ENCODE data around the gene TTC8.
A peak's percentile ranks its signal among the peaks of the same experiment; 100 is the strongest.
"Not testable (repeated sequence)": the region's sequence is repeated elsewhere in the genome, so short reads cannot be mapped to it uniquely, and the experiment has no call there.

TTC8 gene

DNA sequence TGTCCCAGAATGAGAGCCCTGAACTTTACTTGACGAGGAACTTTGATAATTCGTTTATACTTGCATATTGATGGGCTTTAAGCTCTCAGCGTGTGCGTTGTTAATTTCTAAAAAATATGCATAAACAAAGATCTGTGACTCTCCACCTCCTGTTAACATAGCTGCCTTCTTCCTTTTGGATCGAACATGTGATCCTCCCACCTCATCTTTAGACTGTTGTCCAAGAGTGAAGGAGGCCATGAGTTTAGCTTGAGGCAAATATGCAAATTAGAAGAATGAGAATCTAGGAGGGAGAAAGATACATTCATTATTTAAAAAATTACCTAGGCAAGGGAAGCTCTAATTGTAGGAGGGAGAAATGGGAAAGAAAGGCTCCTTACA is 617 bp downstream of the TTC8 start:
- DNase-seq (ENCODE audit: low read depth) = peak; percentile 23

DNA sequence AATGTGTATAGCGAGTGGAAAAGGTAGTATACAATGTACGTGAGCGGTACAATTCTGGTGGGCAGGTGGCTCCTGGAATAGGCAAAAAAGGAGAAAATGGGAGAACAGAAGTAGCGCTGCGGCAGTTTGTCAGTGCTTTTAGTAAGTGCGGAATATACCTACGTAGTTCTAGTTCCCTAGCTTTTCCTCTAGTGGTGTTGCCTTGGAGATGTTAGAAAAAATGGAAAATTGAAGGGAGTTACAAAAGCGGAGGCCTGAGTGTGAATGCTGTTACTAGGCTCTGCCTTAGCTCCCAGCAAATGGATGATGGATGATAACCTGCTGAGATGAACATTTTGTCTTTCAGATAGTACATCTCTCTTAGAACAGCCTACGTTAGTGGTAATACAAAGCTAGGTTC is 1.1 kb downstream of the TTC8 start:
- no peak for DNase-seq (ENCODE audit: low read depth)

DNA sequence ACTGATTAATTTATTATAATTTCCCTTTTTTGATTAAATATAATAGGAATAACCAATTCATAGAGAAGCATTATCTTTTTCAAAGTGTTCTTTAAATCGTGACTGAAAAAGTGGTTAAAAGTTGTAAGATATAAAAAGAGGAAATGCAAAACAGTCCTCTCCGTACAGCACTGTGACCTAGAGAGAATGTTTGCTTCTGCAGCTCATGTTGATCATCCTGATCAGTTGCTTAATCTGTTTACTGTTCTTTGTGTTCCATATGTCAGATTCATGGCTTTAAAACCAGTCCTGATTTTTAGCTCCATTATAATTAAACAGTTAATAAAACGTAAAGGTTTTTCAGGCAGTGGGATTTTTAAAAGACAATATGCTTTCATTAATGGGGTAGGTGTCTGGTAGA is 4.7 kb downstream of the TTC8 start:
- DNase-seq (ENCODE audit: low read depth) = no peak

DNA sequence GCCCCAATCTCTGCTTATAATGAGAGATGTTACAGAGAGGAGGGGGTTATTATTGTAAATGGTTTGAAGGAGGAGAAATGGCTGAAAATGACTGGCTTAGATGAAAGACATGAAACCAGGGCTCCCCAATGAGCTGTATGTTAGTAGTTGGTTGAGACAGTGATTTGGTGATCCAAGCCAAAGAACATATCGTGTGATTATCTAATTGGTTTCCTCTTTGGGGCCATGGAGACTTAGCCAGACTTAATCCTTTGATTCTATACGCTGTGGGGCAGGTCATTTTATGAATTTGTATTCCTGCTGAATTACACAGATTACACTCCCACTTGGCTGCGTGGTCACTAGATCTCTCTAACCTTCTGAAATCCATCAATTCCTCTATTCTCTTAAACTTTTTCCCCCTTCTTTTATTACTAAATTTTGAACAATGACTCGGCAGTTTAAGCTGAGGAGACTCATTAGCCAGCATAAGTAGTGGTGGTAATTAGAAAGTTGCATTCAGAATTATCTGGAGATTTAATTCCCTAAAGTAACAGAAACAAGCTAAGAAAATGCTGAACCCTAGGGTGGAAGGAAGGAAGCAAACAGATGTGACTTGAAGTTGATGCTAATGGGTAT is 5.3 kb downstream of the TTC8 start:
- no peak for DNase-seq (ENCODE audit: low read depth)

DNA sequence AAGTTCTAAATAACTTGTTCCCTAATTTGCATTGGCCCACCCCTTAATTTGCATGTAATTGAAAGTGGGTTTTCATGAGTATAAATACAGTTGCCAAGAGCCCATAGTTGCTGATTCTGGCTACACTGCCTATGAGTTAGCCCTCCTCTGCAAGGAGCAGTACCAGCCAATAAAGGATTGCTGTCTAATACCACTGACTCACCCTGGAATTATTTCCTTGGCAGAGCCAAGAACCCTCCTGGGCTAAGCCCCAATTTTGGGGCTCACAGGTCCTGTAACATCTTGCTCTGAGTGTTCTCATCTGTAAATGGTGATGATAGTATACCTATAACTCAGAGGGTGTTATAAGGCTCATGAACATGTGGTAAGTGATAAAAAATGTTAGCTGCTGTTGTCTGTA is 6.8 kb downstream of the TTC8 start:
- peak; percentile 48 for DNase-seq (ENCODE audit: low read depth)

DNA sequence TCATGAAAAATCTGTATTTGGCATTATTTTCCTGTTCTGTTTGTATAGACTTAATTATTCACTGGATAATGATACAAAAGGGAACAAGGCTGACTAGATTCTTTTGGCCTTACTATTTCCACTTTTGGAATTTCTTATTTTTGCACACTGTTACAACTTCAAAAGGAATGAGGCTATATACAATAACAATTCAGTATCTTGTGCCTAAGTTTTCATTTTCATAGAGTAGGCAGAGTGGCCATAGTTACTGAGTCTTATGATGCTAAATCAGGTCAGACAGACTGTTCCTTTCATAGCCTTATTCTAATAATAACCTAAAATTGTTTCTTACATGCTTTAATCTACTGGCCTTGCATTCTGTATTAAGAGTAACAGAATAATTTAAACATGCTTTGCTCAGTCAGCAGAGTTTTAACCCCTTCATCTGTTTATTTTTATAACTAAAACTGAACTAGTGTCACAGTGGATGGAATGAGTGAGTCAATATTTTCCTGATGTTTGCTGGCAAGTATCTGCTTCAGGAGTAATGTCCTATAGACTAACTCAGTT is 10.5 kb downstream of the TTC8 start:
- DNase-seq (ENCODE audit: low read depth) = no peak

DNA sequence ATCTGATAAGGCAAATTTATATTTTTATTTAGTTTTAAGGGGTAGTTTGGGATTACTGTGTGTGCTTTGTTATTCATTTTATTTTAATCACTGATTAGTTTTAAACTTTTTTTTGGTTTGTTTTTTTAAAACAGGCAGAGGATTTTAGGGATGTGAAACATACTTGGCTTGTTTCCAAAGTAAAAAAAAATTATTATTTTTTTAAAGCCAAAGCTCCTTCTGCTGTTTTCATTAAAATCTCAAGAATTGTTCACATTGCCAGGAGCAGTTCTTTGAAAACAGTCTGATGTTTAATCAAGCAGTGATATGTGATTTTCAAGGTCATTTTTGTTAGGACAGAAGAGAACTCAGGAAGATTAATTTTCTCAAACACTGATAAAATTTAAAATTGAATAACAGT is 11.2 kb downstream of the TTC8 start:
- no peak for DNase-seq (ENCODE audit: low read depth)

DNA sequence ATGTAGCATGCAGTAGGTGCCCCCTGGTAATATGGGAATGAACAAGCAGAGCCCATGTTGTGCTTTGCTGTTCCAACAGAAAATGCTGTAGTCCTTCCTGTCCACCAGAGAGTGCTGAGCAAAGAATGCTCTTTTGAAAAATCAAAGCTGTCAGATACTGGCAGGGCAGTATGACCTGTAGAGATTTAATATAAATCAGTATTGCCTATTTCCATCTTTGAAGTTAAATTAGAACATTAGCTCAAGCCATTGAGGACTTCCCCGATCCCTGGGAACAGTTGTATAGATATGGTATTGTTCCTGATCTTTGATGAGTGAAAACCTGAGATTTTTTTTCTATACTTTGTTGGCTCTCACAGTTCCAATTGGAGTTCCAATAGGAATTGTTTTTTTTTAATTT is 13.0 kb downstream of the TTC8 start:
- DNase-seq (ENCODE audit: low read depth) = no peak

DNA sequence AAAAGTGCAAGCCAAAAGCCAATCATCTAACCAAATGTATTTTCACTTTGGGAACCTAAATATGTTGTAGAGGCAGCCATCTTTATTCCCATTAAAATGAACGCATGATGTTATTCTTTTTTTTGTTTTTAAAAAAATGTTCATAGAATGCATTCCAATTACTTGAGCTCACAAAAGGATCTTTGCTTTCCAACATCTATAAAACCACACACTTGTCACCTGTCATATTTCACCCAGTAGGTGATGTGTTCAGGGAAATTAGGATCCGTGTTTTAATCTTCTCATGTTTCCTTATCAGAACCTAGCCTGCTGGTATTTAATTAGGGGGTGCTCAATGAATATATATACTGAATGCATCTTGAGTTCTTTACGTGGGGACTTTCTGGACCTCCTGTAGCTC is 13.6 kb downstream of the TTC8 start:
- no peak for DNase-seq (ENCODE audit: low read depth)

DNA sequence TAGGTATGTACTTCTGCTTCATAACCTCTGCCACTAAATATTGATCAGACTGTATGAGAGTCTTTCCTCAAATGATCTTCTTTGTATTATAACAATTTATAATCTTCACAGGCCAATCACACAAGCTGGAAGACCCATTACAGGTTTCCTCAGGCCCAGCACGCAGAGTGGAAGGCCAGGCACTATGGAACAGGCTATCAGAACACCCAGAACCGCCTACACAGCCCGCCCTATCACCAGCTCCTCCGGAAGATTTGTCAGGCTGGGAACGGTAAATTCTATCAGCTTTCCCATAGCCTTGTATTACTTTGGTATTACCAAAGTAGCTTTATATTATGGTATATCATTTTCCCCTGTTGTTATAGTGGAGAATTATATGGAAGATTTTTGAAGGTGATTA is 16.5 kb downstream of the TTC8 start:
- DNase-seq (ENCODE audit: low read depth) = no peak

DNA sequence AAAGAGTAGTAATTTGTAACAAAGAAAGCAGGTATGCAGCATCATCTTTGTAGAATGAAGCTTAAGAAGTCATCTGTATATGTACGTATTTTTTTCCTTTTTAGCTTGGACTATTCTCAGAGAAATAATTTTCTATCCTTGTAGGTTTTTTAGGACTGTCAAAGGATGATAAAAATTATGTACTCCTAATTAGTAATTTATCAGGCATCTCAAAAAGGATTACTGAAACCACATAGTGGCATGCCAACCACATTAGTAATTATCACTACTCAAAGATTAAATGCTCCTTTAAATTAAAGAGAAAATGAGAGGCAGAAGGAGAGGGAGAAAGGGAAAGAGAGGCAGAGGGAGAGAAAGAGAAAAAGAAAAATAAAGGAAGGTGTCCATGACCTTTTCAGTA is 17.3 kb downstream of the TTC8 start:
- peak; percentile 57 for DNase-seq (ENCODE audit: low read depth)

DNA sequence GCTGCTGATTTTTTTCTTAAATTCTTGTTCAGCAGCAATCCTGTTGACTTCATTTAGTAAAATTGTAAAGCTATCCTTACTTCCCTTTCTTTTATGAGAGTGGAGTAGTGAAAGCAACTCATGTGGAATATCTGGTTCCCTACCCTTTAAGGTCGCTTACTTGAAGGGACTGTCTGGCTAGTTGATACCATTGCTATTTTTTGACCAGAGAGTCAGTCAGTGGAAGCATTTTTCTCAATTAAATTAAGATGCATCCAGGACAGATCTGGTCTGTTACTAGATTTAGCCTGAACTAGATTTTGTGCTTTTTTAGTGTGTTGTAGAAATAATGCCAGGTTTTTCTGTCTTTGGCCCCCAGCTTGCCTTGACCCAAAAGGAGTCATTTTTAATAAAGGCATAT is 18.0 kb downstream of the TTC8 start:
- DNase-seq (ENCODE audit: low read depth) = no peak

DNA sequence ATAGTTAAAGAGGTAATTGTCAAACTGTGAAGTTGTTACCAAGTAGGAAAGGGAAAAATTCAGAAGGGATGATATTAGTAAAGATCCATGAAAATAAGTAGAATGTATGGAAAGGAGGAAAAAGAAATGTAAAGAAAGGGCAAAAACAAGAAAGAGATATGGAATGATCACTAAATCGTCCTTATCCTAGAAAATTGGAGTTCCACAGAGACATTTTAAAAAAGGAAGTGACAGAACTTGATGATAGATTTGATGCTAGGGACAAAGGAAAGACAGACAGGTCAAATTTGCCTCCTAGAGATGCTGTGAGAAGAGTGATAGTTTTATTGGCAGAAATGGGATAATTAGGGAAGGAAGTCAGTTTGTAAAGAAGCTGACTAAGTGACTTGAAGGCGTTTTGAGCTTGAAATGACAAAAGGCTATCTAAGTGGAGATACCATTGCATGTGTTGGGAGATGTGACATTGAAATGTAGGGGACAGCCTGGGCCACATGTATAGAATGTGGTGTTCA is 20.6 kb downstream of the TTC8 start:
- DNase-seq (ENCODE audit: low read depth) = no peak

DNA sequence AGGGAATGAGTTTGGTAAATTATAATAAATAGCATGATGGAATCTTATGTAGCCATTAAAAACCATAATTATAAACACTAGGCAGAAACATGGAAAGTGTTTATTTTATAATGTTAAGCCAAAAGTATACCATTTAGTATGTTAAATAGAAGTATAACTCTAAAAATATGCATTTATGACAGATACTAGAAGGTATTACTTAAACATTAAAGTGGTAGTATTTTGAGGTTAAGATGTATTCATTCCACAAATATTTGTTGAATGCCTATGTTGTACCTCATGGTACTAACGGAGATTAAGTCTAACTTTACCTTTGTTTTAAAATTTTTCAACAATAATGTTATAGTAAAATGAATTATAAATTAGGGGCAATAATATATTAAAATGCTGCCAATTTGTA is 24.1 kb downstream of the TTC8 start:
- DNase-seq (ENCODE audit: low read depth) = peak; percentile 34

DNA sequence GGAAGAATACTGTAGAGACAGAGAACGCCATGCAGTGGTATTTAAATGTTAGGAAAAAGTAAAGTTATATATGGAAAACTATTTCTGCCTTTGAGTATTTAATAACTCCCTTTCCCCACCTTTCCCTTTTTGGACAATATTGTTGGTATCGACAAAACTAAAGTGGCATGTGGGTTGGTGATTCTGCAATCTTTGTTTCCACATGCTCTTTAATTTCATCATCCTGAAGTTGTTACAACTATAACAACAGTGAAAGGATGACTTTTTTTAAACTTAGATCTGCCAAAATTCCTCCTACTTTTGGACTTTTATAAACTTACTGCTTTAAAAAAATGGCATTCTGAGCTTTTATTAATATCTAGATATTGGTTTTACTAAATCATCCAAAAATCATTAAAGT is 25.3 kb downstream of the TTC8 start:
- DNase-seq (ENCODE audit: low read depth) = peak; percentile 41

DNA sequence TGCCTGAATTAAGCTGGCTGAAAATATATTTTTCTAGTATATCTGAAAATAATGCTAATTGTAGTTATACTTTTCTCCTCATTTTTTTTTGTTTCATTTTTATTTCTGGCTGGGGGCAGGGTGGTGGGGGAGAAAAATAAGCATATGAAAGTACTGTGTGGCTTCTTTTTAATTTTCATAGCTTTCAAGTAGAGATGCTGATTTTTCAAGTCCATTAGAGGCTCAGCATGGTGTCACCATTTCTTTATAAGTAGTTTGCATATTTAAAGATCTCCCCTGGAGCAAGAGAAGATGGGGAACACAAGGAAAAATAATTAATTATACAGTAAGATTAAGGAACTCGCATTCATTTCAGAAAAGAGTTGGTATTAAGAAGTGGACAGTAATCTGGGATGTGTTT is 27.1 kb downstream of the TTC8 start:
- DNase-seq (ENCODE audit: low read depth) = no peak

DNA sequence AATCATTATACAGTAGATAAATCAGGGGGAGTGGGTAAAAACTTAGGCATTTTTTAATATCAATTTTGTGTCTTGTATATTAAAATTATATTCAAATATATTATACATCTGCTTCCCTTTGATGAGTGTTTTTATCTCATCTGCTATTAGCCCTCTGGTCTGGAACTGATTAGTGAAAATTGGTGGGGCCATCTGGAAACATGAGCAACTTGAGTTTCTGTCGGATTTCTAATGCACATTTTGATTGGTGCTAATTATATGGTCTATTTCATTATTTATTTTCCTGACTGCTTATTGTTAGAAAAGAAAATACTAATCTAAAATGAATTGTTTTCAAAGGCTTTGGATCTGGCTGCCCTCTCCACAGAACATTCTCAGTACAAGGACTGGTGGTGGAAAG is 28.2 kb downstream of the TTC8 start:
- DNase-seq (ENCODE audit: low read depth) = no peak

DNA sequence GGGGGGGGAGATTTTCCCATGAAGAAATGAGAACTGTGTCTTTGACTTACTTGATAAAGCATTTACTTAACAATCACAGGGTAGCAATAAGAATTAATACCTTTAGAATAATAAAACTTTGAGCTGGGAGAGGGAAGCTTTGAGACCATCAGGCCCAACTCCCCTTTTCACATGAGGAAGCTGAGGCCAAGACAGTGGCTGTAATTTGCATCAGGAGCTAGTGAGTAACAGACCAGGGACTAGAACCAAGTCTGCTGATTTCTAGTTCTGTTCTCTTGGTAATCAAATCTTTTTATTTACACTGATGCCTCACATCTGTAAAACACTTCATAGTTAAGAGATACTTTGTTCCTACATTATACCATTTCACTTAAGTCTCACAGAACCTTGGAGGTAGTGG is 28.7 kb downstream of the TTC8 start:
- DNase-seq (ENCODE audit: low read depth) = no peak

DNA sequence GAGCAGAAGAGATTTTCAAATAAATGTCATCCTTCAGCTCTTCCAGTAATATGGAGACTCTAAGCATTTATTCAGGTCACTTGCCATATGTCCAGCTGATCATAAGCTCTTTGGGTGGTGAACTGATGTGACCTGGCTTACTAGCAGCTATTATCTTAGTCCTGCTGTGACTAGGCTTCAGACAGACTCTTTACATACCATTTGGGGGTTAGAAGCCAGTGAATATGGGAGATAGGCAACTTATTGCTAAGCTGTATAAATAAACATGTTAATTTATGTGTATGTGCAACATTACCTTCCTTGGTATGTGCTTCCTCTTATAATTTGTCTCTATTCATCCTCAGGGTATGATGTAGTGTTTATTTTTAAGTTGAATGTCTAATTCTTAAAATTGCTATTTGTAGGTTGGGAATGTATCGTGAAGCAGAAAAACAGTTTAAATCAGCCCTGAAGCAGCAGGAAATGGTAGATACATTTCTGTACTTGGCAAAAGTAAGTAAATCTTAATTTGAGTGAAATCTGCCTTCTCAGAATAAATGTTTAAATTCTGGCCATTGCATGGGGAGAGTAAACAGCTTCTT is 32.4 kb downstream of the TTC8 start:
- no peak for DNase-seq (ENCODE audit: low read depth)

DNA sequence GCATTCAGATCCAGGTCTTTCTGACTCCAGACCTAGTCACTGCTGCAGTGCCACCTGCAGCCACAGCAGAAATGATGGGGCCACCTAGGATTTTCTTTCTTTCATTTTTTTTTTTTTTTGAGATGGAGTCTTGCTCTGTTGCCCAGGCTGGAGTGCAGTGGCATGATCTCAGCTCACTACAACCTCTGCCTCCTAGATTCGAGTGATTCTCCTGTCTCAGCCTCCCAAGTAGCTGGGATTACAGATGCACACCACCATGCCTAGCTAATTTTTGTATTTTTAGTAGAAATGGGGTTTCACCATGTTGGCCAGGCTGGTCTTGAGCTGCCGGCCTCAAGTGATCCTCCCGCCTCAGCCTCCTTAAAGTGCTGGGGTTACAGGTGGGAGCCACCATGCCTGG is 33.4 kb downstream of the TTC8 start:
- not testable (repeated sequence) for DNase-seq (ENCODE audit: low read depth)

DNA sequence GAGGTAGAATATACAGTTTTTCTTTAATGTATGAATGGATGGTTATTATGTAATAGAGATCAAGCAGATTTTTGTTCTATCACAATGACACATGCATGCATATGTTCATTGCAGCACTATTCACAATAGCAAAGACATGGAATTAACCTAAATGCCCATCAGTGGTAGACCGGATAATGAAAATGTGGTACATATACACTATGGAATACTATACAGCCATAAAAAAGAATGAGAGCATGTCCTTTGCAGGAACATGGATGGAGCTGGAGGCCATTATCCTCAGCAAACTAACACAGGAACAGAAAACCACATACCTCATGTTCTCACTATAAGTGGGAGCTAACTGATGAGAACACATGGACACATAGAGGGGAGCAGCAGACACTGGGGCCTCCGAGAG is 34.7 kb downstream of the TTC8 start:
- not testable (repeated sequence) for DNase-seq (ENCODE audit: low read depth)

DNA sequence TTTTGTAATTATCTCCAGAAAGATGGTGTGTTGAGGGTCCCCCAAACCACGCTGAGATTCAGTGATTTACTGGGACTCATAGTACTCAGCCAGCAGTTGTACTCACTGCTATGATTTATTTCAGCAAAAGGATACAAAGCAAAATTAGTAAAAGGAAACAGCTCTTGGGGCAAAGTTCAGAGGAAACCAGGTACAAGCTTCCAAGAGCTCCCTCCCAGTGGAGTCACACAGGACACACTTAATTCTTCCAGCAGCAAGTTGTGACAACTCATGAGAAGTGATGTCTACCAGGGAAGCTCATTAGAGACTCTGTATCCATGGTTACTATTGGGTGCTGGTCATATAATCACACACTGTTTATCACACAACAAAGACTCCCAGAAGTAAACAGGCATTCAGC is 38.7 kb downstream of the TTC8 start:
- peak; percentile 2 for DNase-seq (ENCODE audit: low read depth)

DNA sequence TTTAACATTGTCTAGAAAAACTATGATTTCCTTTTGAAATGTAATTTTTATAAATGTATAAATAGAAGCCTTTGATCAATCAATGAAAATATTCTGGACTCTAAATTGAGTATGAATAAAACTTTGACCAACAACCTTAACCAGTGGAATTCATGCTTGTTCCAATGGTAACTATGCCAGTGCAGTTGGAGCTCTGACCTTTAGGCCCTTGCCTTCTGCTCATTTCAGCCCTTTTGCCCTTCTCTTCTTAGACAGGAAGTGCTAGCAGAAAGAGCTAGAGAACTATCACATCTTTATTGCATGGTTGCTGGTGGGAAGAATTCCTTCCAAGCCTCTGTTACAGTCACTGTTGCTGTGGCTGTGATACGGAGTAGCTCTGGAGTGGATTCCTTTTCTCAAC is 39.7 kb downstream of the TTC8 start:
- no peak for DNase-seq (ENCODE audit: low read depth)

DNA sequence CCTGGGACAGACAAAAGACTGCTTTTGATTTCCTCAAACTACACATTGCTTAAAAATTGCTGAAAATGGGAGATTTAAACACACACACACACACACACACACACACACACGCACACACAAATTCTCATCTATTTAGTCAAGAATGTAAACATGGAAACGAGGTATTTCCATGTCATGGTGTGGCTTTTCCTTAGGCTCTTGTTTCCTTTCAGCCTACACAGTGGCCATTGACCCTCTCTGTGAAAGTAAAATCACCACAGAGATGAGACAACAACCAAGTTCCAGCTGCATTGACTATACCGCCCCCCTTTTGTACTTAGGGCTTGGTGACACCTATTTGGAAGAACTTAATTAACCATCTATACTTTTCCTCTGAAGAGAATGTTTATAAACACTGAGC is 41.9 kb downstream of the TTC8 start:
- DNase-seq (ENCODE audit: low read depth) = peak; percentile 10
